HG02798 (cell line): Measurements from ENCODE around the gene TUBA4A.
"Not testable (repeated sequence)": the region's sequence is repeated elsewhere in the genome, so short reads cannot be mapped to it uniquely, and the experiment has no call there.

Experiments used
- ATAC-seq: cut with Tn5 transposase; IDR thresholded peaks from one replicate; pipeline ENCODE4 v1.9.1; 2021; ENCODE audit warnings: mild to moderate bottlenecking; ENCODE audit not compliant: unreplicated experiment, poor library complexity

TUBA4A gene

DNA sequence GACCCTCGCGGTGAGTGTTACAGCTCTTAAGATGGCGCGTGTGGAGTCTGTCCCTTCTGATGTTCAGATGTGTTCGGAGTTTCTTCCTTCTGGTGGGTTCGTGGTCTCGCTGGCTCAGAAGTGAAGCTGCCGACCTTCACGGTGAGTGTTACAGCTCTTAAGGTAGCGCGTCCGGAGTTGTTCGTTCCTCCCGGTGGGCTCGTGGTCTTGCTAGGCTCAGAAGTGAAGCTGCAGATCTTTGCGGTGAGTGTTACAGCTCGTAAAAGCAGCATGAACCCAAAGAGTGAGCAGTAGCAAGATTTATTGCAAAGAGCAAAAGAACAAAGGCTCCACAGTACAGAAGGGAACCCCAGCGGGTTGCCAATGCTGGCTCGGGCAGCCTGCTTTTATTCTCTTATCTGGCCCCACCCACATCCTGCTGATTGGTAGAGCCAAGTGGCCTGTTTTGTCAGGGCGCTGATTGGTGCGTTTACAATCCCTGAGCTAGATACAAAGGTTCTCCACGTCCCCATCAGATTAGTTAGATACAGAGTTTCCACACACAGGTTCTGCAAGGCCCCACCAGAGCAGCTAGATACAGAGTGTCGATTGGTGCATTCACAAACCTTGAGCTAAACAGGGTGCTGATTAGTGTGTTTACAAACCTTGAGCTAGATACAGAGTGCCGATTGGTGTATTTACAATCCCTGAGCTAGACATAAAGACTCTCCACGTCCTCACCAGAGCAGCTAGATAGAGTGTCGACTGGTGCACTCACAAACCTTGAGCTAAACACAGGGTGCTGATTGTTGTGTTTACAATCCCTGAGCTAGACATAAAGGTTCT is 53.0 kb downstream of the TUBA4A start:
- ATAC-seq, result not testable (repeated sequence)
